Hepatocyte (in vitro differentiated cells): ENCODE results near the gene GADD45GIP1. TPM values are rescaled to one million over a fixed set of nuclear protein-coding genes. Genes with fewer than 3 reads are reported as not detected.

Experiments
- DNase-seq: peaks from one replicate; pipeline ENCODE4 v3.0.0-alpha.2; 2016; ENCODE audit warnings: low spot score
- H2AFZ ChIP-seq: fragments of 200-600 bp; sonication (generic); 2 replicates; pipeline ENCODE4 v1.6.0; 2016; ENCODE audit warnings: antibody characterized with exemption, mild to moderate bottlenecking
- H3K27ac ChIP-seq: fragments of 200-600 bp; sonication (generic); 2 replicates; pipeline ENCODE4 v1.5.1; 2016; ENCODE audit warnings: mild to moderate bottlenecking
- H3K27me3 ChIP-seq: fragments of 200-600 bp; sonication (generic); 2 replicates; pipeline ENCODE4 v1.6.1; 2016
- H3K36me3 ChIP-seq: fragments of 200-600 bp; sonication (generic); replicated peaks from 2 replicates; pipeline ENCODE4 v1.5.1; 2016; ENCODE audit warnings: low read depth; ENCODE audit not compliant: insufficient read depth
- H3K4me1 ChIP-seq: fragments of 200-600 bp; sonication (generic); 2 replicates; pipeline ENCODE4 v1.5.1; 2016; ENCODE audit warnings: mild to moderate bottlenecking, moderate library complexity; ENCODE audit not compliant: insufficient read depth
- H3K4me2 ChIP-seq: fragments of 200-600 bp; sonication (generic); 2 replicates; pipeline ENCODE4 v1.6.0; 2016
- H3K4me3 ChIP-seq: fragments of 200-600 bp; sonication (generic); 2 replicates; pipeline ENCODE4 v1.5.1; 2016; ENCODE audit warnings: mild to moderate bottlenecking
- H3K79me2 ChIP-seq: fragments of 200-600 bp; sonication (generic); 2 replicates; pipeline ENCODE4 v1.6.0; 2017; ENCODE audit warnings: mild to moderate bottlenecking
- H3K9me2 ChIP-seq: fragments of 200-600 bp; sonication (generic); replicated peaks from 2 replicates; pipeline ENCODE4 v1.6.0; 2017; ENCODE audit warnings: mild to moderate bottlenecking; ENCODE audit not compliant: insufficient read depth
- H3K9me3 ChIP-seq: fragments of 200-600 bp; sonication (generic); 2 replicates; pipeline ENCODE4 v1.5.1; 2016; ENCODE audit warnings: low read depth, mild to moderate bottlenecking
- H4K20me1 ChIP-seq: fragments of 200-600 bp; sonication (generic); 2 replicates; pipeline ENCODE4 v1.6.0; 2016; ENCODE audit warnings: mild to moderate bottlenecking; ENCODE audit not compliant: insufficient read depth, poor library complexity, severe bottlenecking
- CTCF ChIP-seq: fragments of 200-600 bp; sonication (generic); IDR thresholded peaks from 2 replicates; pipeline ENCODE4 v1.5.1; 2016; ENCODE audit warnings: antibody characterized with exemption, mild to moderate bottlenecking; ENCODE audit not compliant: poor library complexity
- EZH2 ChIP-seq: fragments of 200-600 bp; sonication (generic); IDR thresholded peaks from 2 replicates; pipeline ENCODE4 v1.6.1; 2016; ENCODE audit warnings: antibody characterized with exemption, mild to moderate bottlenecking, borderline replicate concordance
- EZH2phosphoT487 ChIP-seq: fragments of 200-600 bp; sonication (generic); IDR thresholded peaks from one replicate; pipeline ENCODE4 v1.6.1; 2018; ENCODE audit warnings: antibody characterized with exemption, mild to moderate bottlenecking, low read depth, moderate library complexity; ENCODE audit not compliant: unreplicated experiment, severe bottlenecking
- WGBS: methylation state at CpG from one replicate; pipeline ENCODE4 v1.1.6; 2016; ENCODE audit warnings: low lambda C conversion rate; ENCODE audit errors: missing lambda C conversion rate; 5-methylcytosine and 5-hydroxymethylcytosine counted together
- polyA plus RNA-seq: library from polyadenylated mRNA; unstranded; fragments of >200 nt; fragmentation: Nextera tagmentation; extraction: Ambion mirVana; gene quantifications from 2 replicates; pipeline ENCODE4 v1.2.1, GENCODE V29; 2016
- total RNA-seq: library from RNA; depleted of rRNA; stranded (reverse); fragments of >200 nt; gene quantifications from 2 replicates; pipeline ENCODE4 v1.2.3, GENCODE V29; 2014

The GADD45GIP1 gene
- total and polyA plus RNA-seq, 2 experiments from 2014 or later: 21.0 to 109 TPM

DNA sequence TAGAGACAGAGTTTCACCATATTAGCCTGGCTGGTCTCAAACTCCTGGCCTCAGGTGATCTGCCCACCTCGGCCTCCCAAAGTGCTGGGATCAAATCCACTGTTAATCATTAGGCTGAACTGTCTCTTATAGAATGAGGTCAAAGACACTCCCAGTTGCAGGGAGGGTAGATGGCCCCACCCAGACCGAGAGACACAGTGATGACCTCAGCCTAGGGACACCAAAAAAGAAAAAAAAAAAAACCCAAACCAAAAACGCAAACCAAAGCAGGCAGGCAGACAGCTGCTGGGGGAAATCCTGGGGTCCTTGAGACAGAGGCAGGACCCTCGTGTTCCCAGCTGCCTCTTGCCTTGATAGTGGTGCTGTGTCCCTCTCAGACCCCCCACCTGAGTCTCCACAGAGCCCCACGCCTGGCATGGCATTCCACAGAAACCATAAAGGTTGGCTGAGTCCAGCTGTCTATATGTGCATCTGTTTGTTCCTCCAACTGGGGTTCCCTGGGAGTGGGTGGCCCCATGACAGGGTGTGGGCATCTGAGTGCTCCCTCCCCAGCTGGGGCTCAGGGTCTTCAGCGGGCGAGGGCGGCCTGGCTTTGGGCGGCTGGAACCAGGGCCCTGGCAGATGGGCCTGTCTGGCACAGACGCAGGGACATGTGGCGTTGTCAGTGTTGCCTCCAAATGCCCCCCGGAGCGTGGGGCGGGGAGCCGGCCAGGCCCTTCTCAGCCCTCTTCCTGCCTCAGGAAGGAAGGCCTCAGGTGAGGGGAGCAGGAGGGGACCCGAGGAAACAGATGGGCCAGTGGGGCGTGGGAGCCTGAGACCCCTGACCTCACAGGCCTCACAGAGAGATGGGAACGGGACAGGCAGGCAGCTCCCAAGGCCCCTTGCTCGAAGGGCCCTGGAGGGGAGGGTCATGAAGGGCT is 17.5 kb upstream of the GADD45GIP1 start:
- no peak for TF ChIP-seq CTCF
- no peak for TF ChIP-seq EZH2phosphoT487
- no peak for TF ChIP-seq EZH2
- H4K20me1 ChIP-seq: no peaks in the 10 kb centered on the region
- H3K4me3 ChIP-seq: no peak overlapping the region
- H3K27ac ChIP-seq: no peak overlapping the region
- H3K4me1 ChIP-seq: no peaks in the 10 kb centered on the region
- H3K4me2 ChIP-seq: no peak overlapping the region
- no peaks in the 10 kb centered on the region for H3K27me3 ChIP-seq
- no peak for DNase-seq
- 80% methylated on average over 19 of the region's 19 CpGs for WGBS
- H3K9me3 ChIP-seq: no peaks in the 10 kb centered on the region
- H3K36me3 ChIP-seq: no peaks in the 10 kb centered on the region
- H3K9me2 ChIP-seq: no peaks in the 10 kb centered on the region
- H2AFZ ChIP-seq: no peak overlapping the region
- no peaks in the 10 kb centered on the region for H3K79me2 ChIP-seq

DNA sequence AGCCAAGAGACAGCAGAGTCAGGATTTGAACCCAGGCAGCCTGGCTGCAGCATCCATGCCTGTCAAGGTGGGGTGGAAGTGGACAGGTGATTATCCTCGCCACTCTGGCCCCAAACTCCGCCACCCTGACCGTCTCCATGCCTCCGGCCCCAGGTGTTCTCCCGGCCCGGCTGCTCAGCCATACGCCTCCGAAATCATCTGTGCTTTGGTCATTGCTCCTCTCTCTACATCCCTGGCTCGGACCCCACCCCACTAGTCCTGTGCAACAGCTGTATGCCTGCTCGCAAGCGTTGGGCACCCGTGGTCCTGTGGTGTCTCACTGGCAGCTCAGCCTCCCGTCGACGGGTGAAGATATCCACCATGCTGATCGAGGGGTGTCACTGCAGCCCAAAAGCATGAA is 16.2 kb upstream of the GADD45GIP1 start:
- Histone ChIP-seq H3K9me3 (no peaks in the 10 kb centered on the region), H3K79me2 (no peaks in the 10 kb centered on the region), H3K4me1 (no peaks in the 10 kb centered on the region), H3K4me2 (no peak overlapping the region), H3K27ac (no peak overlapping the region), H3K9me2 (no peaks in the 10 kb centered on the region), H3K36me3 (no peaks in the 10 kb centered on the region), H3K4me3 (no peak overlapping the region), H3K27me3 (no peaks in the 10 kb centered on the region), H4K20me1 (no peaks in the 10 kb centered on the region), H2AFZ (no peak overlapping the region)
- TF ChIP-seq CTCF (no peak), EZH2 (no peak), EZH2phosphoT487 (no peak)
- no peak for DNase-seq
- WGBS: 90% methylated on average over 16 of the region's 16 CpGs

- Histone ChIP-seq H3K4me1 (no peaks in the 10 kb centered on the region), H3K4me3 (no peak overlapping the region), H4K20me1 (no peaks in the 10 kb centered on the region), H3K36me3 (no peaks in the 10 kb centered on the region), H3K27me3 (no peaks in the 10 kb centered on the region), H3K4me2 (no peak overlapping the region), H3K9me3 (no peaks in the 10 kb centered on the region), H2AFZ (no peak overlapping the region), H3K79me2 (no peaks in the 10 kb centered on the region), H3K27ac (no peak overlapping the region), H3K9me2 (no peaks in the 10 kb centered on the region)
- no peak for TF ChIP-seq EZH2phosphoT487
- TF ChIP-seq CTCF: no peak
- TF ChIP-seq EZH2: no peak
- no peak for DNase-seq
- WGBS: 94% methylated on average over 7 of the region's 7 CpGs
These were observed 13.2 kb upstream of the GADD45GIP1 start for GRCh38 chr19:12970070-12970820.
